GM18868 (cell line): ENCODE results near the gene ANKRD12.
"Not testable (repeated sequence)": the region's sequence is repeated elsewhere in the genome, so short reads cannot be mapped to it uniquely, and the experiment has no call there.

Source experiments
- ATAC-seq: cut with Tn5 transposase; IDR thresholded peaks from one replicate; pipeline ENCODE4 v1.9.1; 2021; ENCODE audit warnings: mild to moderate bottlenecking, moderate library complexity; ENCODE audit not compliant: unreplicated experiment

Gene ANKRD12

GRCh38 chr18:9136315-9137155 is at the start of gene ANKRD12:
Gene ANKRD12 (plus strand): TSS chr18:9136781. CDS start chr18:9182433, 45,652 bp downstream.
- ATAC-seq: peak; percentile 68

GRCh38 chr18:9087144-9087543 is 49.4 kb upstream of the ANKRD12 start:
- no peak for ATAC-seq

- no peak for ATAC-seq
Observed at GRCh38 chr18:9088252-9088651, 48.3 kb upstream of the ANKRD12 start.

GRCh38 chr18:9088727-9089126 is 47.9 kb upstream of the ANKRD12 start:
- not testable (repeated sequence) for ATAC-seq

GRCh38 chr18:9090578-9090977 is 46.0 kb upstream of the ANKRD12 start:
- ATAC-seq: no peak

- no peak for ATAC-seq
Observed at GRCh38 chr18:9091066-9091476, 45.5 kb upstream of the ANKRD12 start.

- ATAC-seq: no peak
Observed at GRCh38 chr18:9092665-9093064, 43.9 kb upstream of the ANKRD12 start.

GRCh38 chr18:9093109-9093508 is 43.5 kb upstream of the ANKRD12 start:
- ATAC-seq: not testable (repeated sequence)

GRCh38 chr18:9094307-9095226 is 42.0 kb upstream of the ANKRD12 start:
- ATAC-seq: peak; percentile 45

GRCh38 chr18:9095297-9096006 is 41.1 kb upstream of the ANKRD12 start:
- ATAC-seq: peak; percentile 84

- ATAC-seq: peak; percentile 3
Observed at GRCh38 chr18:9096007-9096371, 40.6 kb upstream of the ANKRD12 start.

- no peak for ATAC-seq
Observed at GRCh38 chr18:9096685-9097084, 39.9 kb upstream of the ANKRD12 start.

- no peak for ATAC-seq
Observed at GRCh38 chr18:9097349-9097748, 39.2 kb upstream of the ANKRD12 start.

GRCh38 chr18:9100796-9101195 is 35.8 kb upstream of the ANKRD12 start:
- no peak for ATAC-seq

- ATAC-seq: peak; percentile 23
Observed at GRCh38 chr18:9101730-9102507, 34.7 kb upstream of the ANKRD12 start.

GRCh38 chr18:9102508-9103375 is 33.8 kb upstream of the ANKRD12 start, which contains the start of gene NDUFV2:
Gene NDUFV2 (plus strand): TSS chr18:9102699. CDS start chr18:9102744, 45 bp downstream.
- ATAC-seq: peak; percentile 91

- no peak for ATAC-seq
Observed at GRCh38 chr18:9103376-9103873, 33.2 kb upstream of the ANKRD12 start.

- no peak for ATAC-seq
Observed at GRCh38 chr18:9104244-9104901, 32.2 kb upstream of the ANKRD12 start.
